ENCODE results near the gene TIMM44. TPM values are rescaled to one million over a fixed set of nuclear protein-coding genes. Genes with fewer than 3 reads are reported as not detected.
"Not testable (repeated sequence)": the region's sequence is repeated elsewhere in the genome, so short reads cannot be mapped to it uniquely, and the experiment has no call there.

Gene TIMM44
- total RNA-seq, 4 donors from 2014 or later, result 53.9 to 168 (median 94.1) TPM

- H3K4me1 ChIP-seq, result no peaks in the 10 kb centered on the region
- TF ChIP-seq POLR2A (IDR thresholded peaks at IDR 0.05), result no peak
- TF ChIP-seq, protein P1, sequence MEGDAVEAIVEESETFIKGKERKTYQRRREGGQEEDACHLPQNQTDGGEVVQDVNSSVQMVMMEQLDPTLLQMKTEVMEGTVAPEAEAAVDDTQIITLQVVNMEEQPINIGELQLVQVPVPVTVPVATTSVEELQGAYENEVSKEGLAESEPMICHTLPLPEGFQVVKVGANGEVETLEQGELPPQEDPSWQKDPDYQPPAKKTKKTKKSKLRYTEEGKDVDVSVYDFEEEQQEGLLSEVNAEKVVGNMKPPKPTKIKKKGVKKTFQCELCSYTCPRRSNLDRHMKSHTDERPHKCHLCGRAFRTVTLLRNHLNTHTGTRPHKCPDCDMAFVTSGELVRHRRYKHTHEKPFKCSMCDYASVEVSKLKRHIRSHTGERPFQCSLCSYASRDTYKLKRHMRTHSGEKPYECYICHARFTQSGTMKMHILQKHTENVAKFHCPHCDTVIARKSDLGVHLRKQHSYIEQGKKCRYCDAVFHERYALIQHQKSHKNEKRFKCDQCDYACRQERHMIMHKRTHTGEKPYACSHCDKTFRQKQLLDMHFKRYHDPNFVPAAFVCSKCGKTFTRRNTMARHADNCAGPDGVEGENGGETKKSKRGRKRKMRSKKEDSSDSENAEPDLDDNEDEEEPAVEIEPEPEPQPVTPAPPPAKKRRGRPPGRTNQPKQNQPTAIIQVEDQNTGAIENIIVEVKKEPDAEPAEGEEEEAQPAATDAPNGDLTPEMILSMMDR (IDR thresholded peaks at IDR 0.05 in 4 of 5, conservative IDR thresholded peaks at IDR 0.05 in 1 of 5), result no peak
- ATAC-seq (no peak), DNase-seq (no peak)
- no peak overlapping the region for H3K27ac ChIP-seq
- H3K4me3 ChIP-seq, result no peak overlapping the region
- no peaks in the 10 kb centered on the region for H3K36me3 ChIP-seq
- peaks cover 11 to 23% (median 17%) of the 10 kb centered on the region in 3 donors for H3K27me3 ChIP-seq
- in situ Hi-C loops (cut with MboI; ENCODE audit: low sequenced_read_pairs in 4 of 4), result no loop called here
- intact Hi-C loops (cut with DNase I; ENCODE audit: low total_unique reads), result no loop called here
- H3K9me3 ChIP-seq, result no peaks in the 10 kb centered on the region
These were observed 48.7 kb downstream of the TIMM44 start for GRCh38 chr19:7894612-7895309.

- H3K27ac ChIP-seq; H3K4me1 ChIP-seq; H3K9me3 ChIP-seq; in situ Hi-C loops (cut with MboI; ENCODE audit: low sequenced_read_pairs in 4 of 4); ATAC-seq; H3K36me3 ChIP-seq; intact Hi-C loops (cut with DNase I; ENCODE audit: low total_unique reads); H3K4me3 ChIP-seq; DNase-seq: not testable (repeated sequence)
- peaks cover 21 to 28% (median 22%) of the 10 kb centered on the region in 3 donors for H3K27me3 ChIP-seq
These were observed 49.9 kb downstream of the TIMM44 start for GRCh38 chr19:7893362-7894101.

DNA sequence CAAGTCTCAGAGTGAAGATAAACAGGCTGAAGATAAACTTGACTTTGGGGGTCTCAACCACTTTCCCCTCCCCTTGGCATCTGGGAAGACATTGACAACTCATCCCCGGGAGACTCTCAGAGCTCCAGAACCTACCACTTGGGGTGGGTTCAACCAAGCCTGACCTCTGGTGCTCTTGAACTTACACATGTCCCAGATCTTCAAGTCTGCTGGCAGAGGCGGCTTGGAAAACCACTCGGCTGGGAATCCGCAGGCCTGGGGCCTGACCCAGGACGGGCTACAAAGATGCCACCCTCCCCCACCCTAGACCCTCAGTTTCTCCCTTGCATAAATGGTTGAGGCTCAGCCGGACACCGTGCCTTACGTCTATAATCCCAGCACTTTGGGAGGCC, 54.6 kb downstream of the TIMM44 start:
- Histone ChIP-seq H3K9me3 (no peaks in the 10 kb centered on the region), H3K4me3 (no peak overlapping the region), H3K27ac (no peak overlapping the region), H3K4me1 (no peaks in the 10 kb centered on the region), H3K27me3 (peaks cover 23 to 30% (median 28%) of the 10 kb centered on the region in 3 donors), H3K36me3 (no peaks in the 10 kb centered on the region)
- in situ Hi-C loops (cut with MboI; ENCODE audit: low sequenced_read_pairs in 4 of 4) (no loop called here), intact Hi-C loops (cut with DNase I; ENCODE audit: low total_unique reads) (no loop called here)
- ATAC-seq (no peak), DNase-seq (no peak)
- TF ChIP-seq, protein P1 (IDR thresholded peaks at IDR 0.05 in 4 of 5, conservative IDR thresholded peaks at IDR 0.05 in 1 of 5), result no peak
- no peak for TF ChIP-seq POLR2A (IDR thresholded peaks at IDR 0.05)

GRCh38 chr19:7888145-7888825, 55.2 kb downstream of the TIMM44 start, which contains the start of gene LRRC8E:
Gene LRRC8E, plus strand, starts transcription at chr19:7888510. Its CDS starts 7,094 bp downstream, at chr19:7895604.
- H3K27ac ChIP-seq, result no peak within 1 kb of the TSS
- DNase-seq, result no peak
- in situ Hi-C loops (cut with MboI; ENCODE audit: low sequenced_read_pairs in 4 of 4), result no loop called here
- H3K27me3 ChIP-seq, result peaks cover 18 to 29% (median 22%) of the 10 kb centered on the region in 3 donors
- no peaks in the 10 kb centered on the region for H3K4me1 ChIP-seq
- no peaks in the 10 kb centered on the region for H3K36me3 ChIP-seq
- TF ChIP-seq POLR2A (IDR thresholded peaks at IDR 0.05), result no peak
- TF ChIP-seq, protein P1 (IDR thresholded peaks at IDR 0.05 in 4 of 5, conservative IDR thresholded peaks at IDR 0.05 in 1 of 5), result no peak
- no peak within 1 kb of the TSS for H3K4me3 ChIP-seq
- intact Hi-C loops (cut with DNase I; ENCODE audit: low total_unique reads), result no loop called here
- no peak for ATAC-seq
- no peaks in the 10 kb centered on the region for H3K9me3 ChIP-seq

Data from gastrocnemius medialis (tissue), 4 donors.